GM12878 (cell line): ENCODE data around the gene STRADB. TPM values are rescaled to one million over a fixed set of nuclear protein-coding genes. Genes with fewer than 3 reads are reported as not detected.

ENCODE experiments used
- ATAC-seq: fragments of 200-7000 bp; cut with Tn5 transposase; 3 replicates; pipeline ENCODE4 v1.9.1; 2020; ENCODE audit warnings: mild to moderate bottlenecking, moderate library complexity
- BruUV-seq: library from RNA; stranded (reverse); fragments of 400-500 nt; replicated peaks from 2 replicates; lab custom pipeline; 2021; lab: Mats Ljungman, UMichigan
- CTCF ChIA-PET: fragments of 300-600 bp; sonication (Branson Sonifier 250); formaldehyde crosslinking; extraction: SDS; loops from one replicate; lab custom pipeline; 2021; ENCODE audit warnings: inconsistent platforms; lab: Yijun Ruan, JAX
- POLR2A ChIA-PET: fragments of 350-600 bp; formaldehyde crosslinking; extraction: SDS; loops from one replicate; lab custom pipeline; 2021; ENCODE audit warnings: inconsistent platforms; lab: Charles Lee
- RAD21 ChIA-PET: fragments of 300-600 bp; sonication (Branson Sonifier 250); formaldehyde crosslinking; loops from one replicate; lab custom pipeline; 2023; ENCODE audit warnings: antibody characterized with exemption; ENCODE audit not compliant: unreplicated experiment; lab: Charles Lee
- SMC1A ChIA-PET: fragments of 300-600 bp; sonication (Branson Sonifier 250); formaldehyde crosslinking; loops from one replicate; lab custom pipeline; 2023; ENCODE audit not compliant: unreplicated experiment, uncharacterized antibody; lab: Charles Lee
- DNase-seq: peaks from one replicate; pipeline ENCODE4 v3.0.0-alpha.2; 2011; ENCODE audit warnings: low read depth, low spot score
- FAIRE-seq: peaks from 3 replicates; lab custom pipeline; 2011; peaks lifted over from hg19 to GRCh38; lab: Jason Lieb, UNC
- H2AFZ ChIP-seq: 2 replicates; pipeline ENCODE4 v1.6.0; 2011; ENCODE audit warnings: low read depth, low read length, control low read depth; ENCODE audit not compliant: control insufficient read depth
- H3K27ac ChIP-seq: 2 replicates; pipeline ENCODE4 v1.5.1; 2011; ENCODE audit warnings: control low read depth; ENCODE audit not compliant: control insufficient read depth, insufficient read depth
- H3K27me3 ChIP-seq, 2 experiments: replicated peaks in 1 of 2; 2 replicates each; pipeline versions ENCODE4 v1.6.0 to v1.6.1; 2011; ENCODE audit warnings: low read length in 1 of 2; ENCODE audit not compliant: control insufficient read depth in 2 of 2, insufficient read depth in 2 of 2
- H3K36me3 ChIP-seq, 2 experiments: 2 replicates each; pipeline ENCODE4 v1.5.1; 2011; ENCODE audit warnings: low read length in 1 of 2; ENCODE audit not compliant: control insufficient read depth in 2 of 2, insufficient read depth in 2 of 2
- H3K4me1 ChIP-seq: 2 replicates; pipeline ENCODE4 v1.6.1; 2011; ENCODE audit warnings: mild to moderate bottlenecking, low read length, moderate library complexity, mixed read lengths; ENCODE audit not compliant: control insufficient read depth, insufficient read depth
- H3K4me2 ChIP-seq: 2 replicates; pipeline ENCODE4 v1.6.0; 2011; ENCODE audit warnings: control low read depth; ENCODE audit not compliant: control insufficient read depth, insufficient read depth
- H3K4me3 ChIP-seq: fragments of 200-600 bp; sonication (generic); 2 replicates; pipeline ENCODE4 v1.5.1; 2016
- H3K79me2 ChIP-seq: 2 replicates; pipeline ENCODE4 v1.6.0; 2011; ENCODE audit warnings: low read length; ENCODE audit not compliant: control insufficient read depth, insufficient read depth
- H3K9ac ChIP-seq: 2 replicates; pipeline ENCODE4 v1.8.0; 2011; ENCODE audit warnings: low read length, control low read depth, mixed read lengths; ENCODE audit not compliant: control insufficient read depth, insufficient read depth
- H3K9me3 ChIP-seq: replicated peaks from 3 replicates; pipeline ENCODE4 v1.5.1; 2011; ENCODE audit warnings: mild to moderate bottlenecking, low read length; ENCODE audit not compliant: control insufficient read depth, insufficient read depth
- H4K20me1 ChIP-seq: 2 replicates; pipeline ENCODE4 v1.6.0; 2011; ENCODE audit not compliant: control insufficient read depth, insufficient read depth
- BHLHE40 ChIP-seq, 2 experiments: fragments of 450-650 bp in 1 of 2; IDR thresholded peaks; 2 replicates each; pipeline ENCODE4 v1.6.1; 2011 to 2017; ENCODE audit warnings: low read depth in 2 of 2, borderline replicate concordance in 1 of 2, improper control_type of control experiment in 1 of 2, low read length in 1 of 2, mild to moderate bottlenecking in 1 of 2
- CBFB ChIP-seq: IDR thresholded peaks from 2 replicates; pipeline ENCODE4 v1.6.1; 2016; ENCODE audit warnings: antibody characterized with exemption, low read depth
- CBX3 ChIP-seq: fragments of 200-600 bp; sonication (generic); IDR thresholded peaks from 2 replicates; pipeline ENCODE4 v1.6.1; 2016; ENCODE audit warnings: low read depth, borderline replicate concordance
- IKZF2 ChIP-seq, 2 experiments: fragments of 450-650 bp; IDR thresholded peaks; 2 replicates each; pipeline ENCODE4 v1.6.1; 2017; ENCODE audit warnings: mild to moderate bottlenecking in 2 of 2, moderate library complexity in 2 of 2
- KDM1A ChIP-seq: fragments of 200-600 bp; sonication (generic); IDR thresholded peaks from 2 replicates; pipeline ENCODE4 v1.6.1; 2016; ENCODE audit warnings: borderline replicate concordance
- POLR2A ChIP-seq: IDR thresholded peaks from 2 replicates; pipeline ENCODE4 v1.6.1; 2011; ENCODE audit warnings: low read depth, mild to moderate bottlenecking, low read length
- RB1 ChIP-seq: fragments of 450-650 bp; formaldehyde crosslinking; IDR thresholded peaks from 2 replicates; pipeline ENCODE4 v1.6.1; 2017; ENCODE audit warnings: mild to moderate bottlenecking, borderline replicate concordance
- RFX5 ChIP-seq: IDR thresholded peaks from 2 replicates; pipeline ENCODE4 v1.6.1; 2011; ENCODE audit warnings: low read depth, low read length, improper control_type of control experiment
- SIN3A ChIP-seq: IDR thresholded peaks from 2 replicates; pipeline ENCODE4 v1.6.1; 2012; ENCODE audit warnings: low read depth, low read length, improper control_type of control experiment
- TCF3 ChIP-seq: IDR thresholded peaks from 2 replicates; pipeline ENCODE4 v1.6.1; 2012; ENCODE audit warnings: low read depth, mild to moderate bottlenecking, low read length, borderline replicate concordance; ENCODE audit not compliant: insufficient read depth
- YY1 ChIP-seq: IDR thresholded peaks from 2 replicates; pipeline ENCODE4 v1.6.1; 2011; ENCODE audit warnings: low read depth, mild to moderate bottlenecking, low read length
- WGBS: methylation state at CpG from one replicate; pipeline ENCODE4 v1.1.6; 2016; ENCODE audit warnings: low lambda C conversion rate; ENCODE audit not compliant: insufficient replicate concordance, insufficient coverage; ENCODE audit errors: missing lambda C conversion rate; 5-methylcytosine and 5-hydroxymethylcytosine counted together
- in situ Hi-C: fragments of 300-500 bp; cut with MboI; formaldehyde crosslinking; loops from 9 replicates; pipeline ENCODE4 v1.14.3; 2018; ENCODE audit warnings: mixed read lengths
- intact Hi-C: fragments of 100-400 bp; cut with micrococcal nuclease; formaldehyde crosslinking; loops from one replicate; pipeline ENCODE4 v1.14.2; 2022; ENCODE audit not compliant: unreplicated experiment
- polyA plus RNA-seq, 11 experiments: library from polyadenylated mRNA; depleted of rRNA in 4 of 11; unstranded in 6 of 11; stranded (reverse) in 5 of 11; fragments of >200 nt; fragmentation: Nextera tagmentation in 4 of 11; fragmentation: Illumina TruSeq in 1 of 11; extraction: Ambion mirVana in 4 of 11; extraction: Trizol in 1 of 11; gene quantifications; 1 replicate in 1 of 11; 2 replicates in 10 of 11; pipeline versions ENCODE4 v1.2.1 to v1.2.3, GENCODE V29; 2011 to 2016; ENCODE audit warnings: inconsistent platforms in 2 of 11, missing spikeins in 2 of 11, low read depth in 1 of 11
- total RNA-seq, 4 experiments: library from RNA; depleted of rRNA in 3 of 4; stranded (reverse); fragments of >200 nt in 3 of 4; fragmentation: Illumina TruSeq in 1 of 4; extraction: Trizol in 1 of 4; gene quantifications; 2 replicates each; pipeline versions ENCODE4 v1.2.1 to v1.2.3, GENCODE V29; 2013 to 2021
- TF ChIP-seq, protein P1 (sequence below): IDR thresholded peaks from 2 replicates; pipeline ENCODE4 v1.6.1; 2011; ENCODE audit warnings: low read depth, mild to moderate bottlenecking, low read length, moderate library complexity, borderline replicate concordance; ENCODE audit errors: extremely low read depth

The STRADB gene
- total and polyA plus RNA-seq, 10 of the 15 experiments (the other 5 are each of a cell fraction or from before 2014, with no cell fraction given): 7.6 to 58.3 (median 32.2) TPM

GRCh38 chr2:201484805-201485204, 33.3 kb downstream of the STRADB start:
- Histone ChIP-seq H2AFZ (no peak overlapping the region), H3K9me3 (no peaks in the 10 kb centered on the region), H3K36me3 (no peaks in the 10 kb centered on the region), H3K27ac (no peak overlapping the region), H3K9ac (no peak overlapping the region), H3K4me2 (no peak overlapping the region), H3K4me3 (no peak overlapping the region), H3K79me2 (no peaks in the 10 kb centered on the region), H4K20me1 (no peaks in the 10 kb centered on the region), H3K27me3 (no peaks in the 10 kb centered on the region; a peak in 1 of 4 replicates), H3K4me1 (no peaks in the 10 kb centered on the region)
- RAD21 ChIA-PET: no interaction called here
- no peak for ATAC-seq
- SMC1A ChIA-PET: interaction anchor here (0.6 kb wide), 1 partner anchor 222 kb away, joined by 3 read pairs; no protein-coding TSS in a partner anchor
- in situ Hi-C loops: no loop called here
- TF ChIP-seq POLR2A (no peak), SIN3A (no peak), CBX3 (no peak), BHLHE40 (IDR thresholded peaks at IDR 0.05; ENCODE audit: borderline replicate concordance in 1 of 2, low read depth in 2 of 2, low read length in 1 of 2) (no peak), TCF3 (no peak), YY1 (no peak), RFX5 (no peak), CBFB (no peak), KDM1A (no peak), IKZF2 (IDR thresholded peaks at IDR 0.05) (no peak), RB1 (no peak)
- TF ChIP-seq, protein P1, sequence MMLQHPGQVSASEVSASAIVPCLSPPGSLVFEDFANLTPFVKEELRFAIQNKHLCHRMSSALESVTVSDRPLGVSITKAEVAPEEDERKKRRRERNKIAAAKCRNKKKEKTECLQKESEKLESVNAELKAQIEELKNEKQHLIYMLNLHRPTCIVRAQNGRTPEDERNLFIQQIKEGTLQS: no peak
- no TSS peak for BruUV-seq
- no peak for FAIRE-seq
- CTCF ChIA-PET: no interaction called here
- POLR2A ChIA-PET: no interaction called here
- intact Hi-C loops: no loop called here
- WGBS: 58% methylated on average over 4 of the region's 4 CpGs
- DNase-seq: no peak
